ENCODE data around the gene OR7C1. TPM values are rescaled to one million over a fixed set of nuclear protein-coding genes. Genes with fewer than 3 reads are reported as not detected.
A peak's percentile ranks its signal among the peaks of the same experiment; 100 is the strongest.
"Not testable (repeated sequence)": the region's sequence is repeated elsewhere in the genome, so short reads cannot be mapped to it uniquely, and the experiment has no call there.

The OR7C1 gene
- total RNA-seq: not detected in 2 replicates

DNA sequence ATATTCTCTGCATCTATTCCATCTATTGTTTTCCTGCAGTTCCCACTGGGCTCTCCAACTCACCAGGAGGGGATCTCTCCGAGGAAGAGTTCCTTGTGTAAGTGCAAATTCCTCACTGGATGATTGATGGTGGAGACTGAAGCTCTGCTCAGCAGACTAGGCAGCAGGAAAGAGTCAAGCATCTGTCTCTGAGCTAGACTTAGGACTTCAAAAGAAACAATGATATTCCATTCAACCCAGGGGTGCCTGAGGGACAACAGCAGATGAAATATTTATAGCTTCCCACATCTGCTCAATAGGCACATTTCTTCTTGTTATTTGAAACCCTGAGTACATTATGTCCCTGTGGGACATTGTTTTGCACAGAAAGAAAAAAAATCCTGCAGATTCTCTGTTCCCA is at the start of gene OR7C1, which contains the start of gene OR7A5:
Gene OR7C1, minus strand, starts transcription at position 175 of the 400 bp plus-strand sequence. CDS start 35,049 bp downstream, outside the sequence.
Gene OR7A5, minus strand, starts transcription at position 175 of the 400 bp plus-strand sequence. CDS start 6,944 bp downstream, outside the sequence.
- DNase-seq (ENCODE audit: low read depth in 2 of 2): peak in 1 of 2 donors; percentile 2

- peak in 1 of 2 donors; percentile 17 for DNase-seq (ENCODE audit: low read depth in 2 of 2)
Measured at GRCh38 chr19:14871619-14872230, 36.7 kb upstream of the OR7C1 start.

DNA sequence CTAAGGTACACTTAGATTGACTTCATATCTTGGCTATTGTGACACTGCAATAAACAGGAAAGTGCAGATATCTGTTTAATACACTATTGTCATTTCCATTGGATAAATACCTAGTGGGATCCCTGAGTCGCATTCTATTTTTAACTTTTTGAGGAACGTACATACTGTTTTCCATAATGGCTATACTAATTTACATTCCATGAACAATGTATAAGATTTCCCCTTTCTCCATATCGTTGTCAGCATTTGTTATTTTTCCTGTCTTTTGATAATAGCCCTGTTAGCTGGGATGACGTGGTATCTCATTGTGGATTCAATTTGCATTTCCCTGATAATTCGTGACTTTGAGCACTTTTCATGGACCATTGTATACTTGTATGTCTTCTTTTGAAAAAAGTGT is 33.5 kb upstream of the OR7C1 start:
- no peak for DNase-seq (ENCODE audit: low read depth in 2 of 2)

- DNase-seq (ENCODE audit: low read depth in 2 of 2): no peak
Measured at GRCh38 chr19:14848822-14849221, 13.8 kb upstream of the OR7C1 start, which contains the start of gene OR7A10. TSS of gene OR7A10 (minus strand) at chr19:14848922. CDS start at chr19:14841877, 7,045 bp downstream.

GRCh38 chr19:14843578-14843977 is 8.6 kb upstream of the OR7C1 start:
- DNase-seq (ENCODE audit: low read depth in 2 of 2): no peak

GRCh38 chr19:14843169-14843568 is 8.2 kb upstream of the OR7C1 start:
- no peak for DNase-seq (ENCODE audit: low read depth in 2 of 2)

DNA sequence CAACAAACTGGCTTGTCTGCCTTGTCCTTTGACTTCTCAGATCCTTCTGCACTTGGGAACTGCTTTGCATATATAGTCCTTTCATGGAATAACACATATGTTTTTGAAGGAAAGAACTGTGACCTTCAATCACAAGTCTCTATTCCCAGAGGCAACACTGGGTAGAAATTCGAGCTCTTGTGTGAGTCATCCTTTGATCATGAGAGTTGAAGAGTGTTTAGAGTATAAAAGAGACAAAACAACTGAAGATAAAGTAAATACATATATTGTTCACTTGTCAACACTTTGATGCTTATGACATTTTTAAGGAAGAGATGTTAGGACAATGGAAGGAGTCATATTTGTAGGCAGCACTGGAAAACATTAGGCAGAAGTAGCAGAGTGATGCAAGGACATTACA is 5.2 kb upstream of the OR7C1 start:
- no peak for DNase-seq (ENCODE audit: low read depth in 2 of 2)

DNA sequence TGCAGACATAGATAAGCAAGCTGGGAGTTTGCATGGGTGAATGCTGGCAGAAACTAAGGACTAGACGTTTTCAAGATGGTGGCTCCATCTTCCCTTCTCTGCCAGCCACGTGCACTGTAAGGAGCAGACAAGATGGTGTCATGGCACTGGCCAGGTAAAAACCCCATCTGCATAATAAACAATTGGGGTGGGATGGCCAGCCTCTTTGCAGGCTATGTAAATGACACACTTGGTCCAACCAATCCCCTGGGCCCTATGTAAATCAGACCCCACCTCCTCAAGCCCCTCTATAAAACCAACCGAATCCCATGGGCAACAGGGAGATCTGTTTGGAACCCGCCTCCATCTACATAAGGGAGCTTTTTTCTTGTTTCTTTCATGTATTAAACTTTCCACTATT is 2.4 kb upstream of the OR7C1 start:
- no peak for DNase-seq (ENCODE audit: low read depth in 2 of 2)

DNA sequence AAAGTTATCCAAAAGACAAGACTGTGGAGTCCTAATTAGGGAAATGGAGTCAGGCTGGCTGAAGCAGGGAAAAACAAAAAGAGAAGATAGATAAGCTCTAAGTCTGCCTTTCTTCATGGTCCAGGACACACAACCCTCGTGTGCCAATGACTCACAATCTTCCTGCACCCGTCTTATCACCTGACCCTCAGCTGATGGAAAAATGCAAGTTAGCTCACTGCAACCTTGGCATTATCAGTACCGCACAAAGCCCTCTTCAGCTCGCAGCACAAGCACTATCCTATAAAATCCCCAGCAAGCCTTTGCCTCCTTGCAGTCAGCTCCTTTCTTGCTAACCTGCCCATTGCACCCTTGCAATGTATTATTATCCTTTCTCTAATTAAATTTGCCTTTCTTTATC is 4.3 kb downstream of the OR7C1 start:
- no peak for DNase-seq (ENCODE audit: low read depth in 2 of 2)

DNA sequence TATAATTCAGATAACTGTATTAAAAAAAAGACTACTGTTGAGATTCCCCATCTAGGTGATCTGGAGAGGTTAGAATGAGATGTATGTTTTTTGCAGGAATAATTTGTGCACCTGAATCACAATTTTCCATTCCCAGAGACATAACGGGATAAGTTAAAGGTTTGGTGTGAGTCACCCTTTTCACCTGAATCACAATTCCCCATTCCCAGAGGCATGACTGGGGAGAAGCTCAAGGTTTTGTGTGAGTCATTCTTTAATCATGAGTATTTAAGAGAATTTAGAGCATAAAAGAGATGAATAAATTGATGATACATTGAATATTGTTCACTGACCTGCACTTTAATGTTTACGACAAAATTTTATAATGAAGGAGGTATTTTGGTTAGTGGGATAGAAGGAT is 9.0 kb downstream of the OR7C1 start:
- DNase-seq (ENCODE audit: low read depth in 2 of 2): no peak

- no peak for DNase-seq (ENCODE audit: low read depth in 2 of 2)
Measured at GRCh38 chr19:14821937-14822336, 13.0 kb downstream of the OR7C1 start.

GRCh38 chr19:14818588-14818987 is 16.4 kb downstream of the OR7C1 start:
- no peak for DNase-seq (ENCODE audit: low read depth in 2 of 2)

GRCh38 chr19:14817052-14817451 is 17.9 kb downstream of the OR7C1 start:
- DNase-seq (ENCODE audit: low read depth in 2 of 2): no peak

DNA sequence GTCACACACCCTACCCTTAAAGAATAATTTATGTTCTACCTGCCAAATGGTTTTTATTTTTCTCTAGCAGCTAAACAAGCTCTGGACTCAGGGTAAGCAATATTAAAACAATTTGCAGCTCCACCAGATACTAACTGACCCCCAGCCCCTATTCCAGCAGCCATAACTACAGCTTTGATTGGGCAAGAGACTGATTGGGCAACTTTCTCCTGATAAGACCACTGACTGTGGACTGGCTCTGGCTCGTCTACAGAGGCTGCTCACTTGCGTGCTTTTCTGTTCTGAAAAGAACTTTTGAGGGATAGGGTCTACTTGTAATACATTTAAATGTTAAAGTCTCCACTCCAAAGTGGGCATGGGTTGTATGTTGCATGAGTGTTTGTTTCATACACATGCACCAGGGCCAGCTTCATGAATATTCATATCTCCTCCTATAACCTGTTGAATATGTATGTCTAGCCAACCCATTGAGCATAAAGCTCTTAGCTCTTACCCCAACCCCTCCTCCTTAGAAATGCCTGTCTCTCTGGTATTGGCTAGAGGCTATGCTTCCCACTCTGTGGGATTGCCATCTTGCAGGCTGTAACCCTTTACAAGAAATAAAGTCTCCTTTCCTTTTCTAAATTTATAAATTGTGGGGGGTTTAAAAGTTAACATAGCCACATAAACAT is 19.9 kb downstream of the OR7C1 start:
- no peak for DNase-seq (ENCODE audit: low read depth in 2 of 2)

- no peak for DNase-seq (ENCODE audit: low read depth in 2 of 2)
Measured at GRCh38 chr19:14809272-14810057, 25.5 kb downstream of the OR7C1 start.

DNA sequence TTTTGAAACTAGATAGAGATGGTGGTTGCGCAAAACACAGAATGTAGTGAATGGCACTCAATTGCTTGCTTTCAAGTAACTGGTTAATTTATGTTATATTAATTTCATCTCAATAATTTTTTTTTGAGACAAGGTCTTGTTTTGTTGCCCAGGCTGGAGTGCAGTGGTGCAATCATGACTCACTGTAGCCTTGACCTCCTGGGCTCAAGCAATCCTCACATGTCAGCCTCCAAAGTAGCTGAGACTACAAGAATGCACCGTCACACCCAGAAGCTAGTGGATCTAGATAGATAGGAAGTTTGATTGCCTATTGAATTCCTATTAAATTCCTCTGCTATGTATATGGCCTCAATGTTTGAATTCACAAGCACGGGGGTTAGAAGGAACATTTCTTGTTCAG is 30.2 kb downstream of the OR7C1 start:
- DNase-seq (ENCODE audit: low read depth in 2 of 2): no peak

DNA sequence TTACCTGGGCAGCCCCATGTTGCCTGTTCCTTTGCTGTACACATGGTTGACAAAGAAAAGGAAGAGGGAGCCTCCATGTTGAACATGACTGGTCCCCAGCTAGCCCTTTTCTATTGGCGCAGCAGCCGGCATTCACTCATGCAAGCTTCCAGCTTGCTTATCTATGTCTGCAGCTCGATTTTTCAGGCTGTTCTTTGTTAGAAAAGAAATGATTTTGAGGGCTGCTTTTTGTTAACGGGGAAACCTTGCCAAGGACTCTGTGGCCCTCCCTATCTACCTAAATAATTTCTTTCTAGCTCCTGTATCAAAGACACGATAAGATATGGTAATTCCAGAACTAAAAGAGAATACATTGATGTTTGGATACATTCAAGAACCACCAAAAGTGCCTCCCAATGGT is 36.2 kb downstream of the OR7C1 start:
- DNase-seq (ENCODE audit: low read depth in 2 of 2): no peak

GRCh38 chr19:14796021-14796420 is 39.0 kb downstream of the OR7C1 start:
- DNase-seq (ENCODE audit: low read depth in 2 of 2): no peak

DNA sequence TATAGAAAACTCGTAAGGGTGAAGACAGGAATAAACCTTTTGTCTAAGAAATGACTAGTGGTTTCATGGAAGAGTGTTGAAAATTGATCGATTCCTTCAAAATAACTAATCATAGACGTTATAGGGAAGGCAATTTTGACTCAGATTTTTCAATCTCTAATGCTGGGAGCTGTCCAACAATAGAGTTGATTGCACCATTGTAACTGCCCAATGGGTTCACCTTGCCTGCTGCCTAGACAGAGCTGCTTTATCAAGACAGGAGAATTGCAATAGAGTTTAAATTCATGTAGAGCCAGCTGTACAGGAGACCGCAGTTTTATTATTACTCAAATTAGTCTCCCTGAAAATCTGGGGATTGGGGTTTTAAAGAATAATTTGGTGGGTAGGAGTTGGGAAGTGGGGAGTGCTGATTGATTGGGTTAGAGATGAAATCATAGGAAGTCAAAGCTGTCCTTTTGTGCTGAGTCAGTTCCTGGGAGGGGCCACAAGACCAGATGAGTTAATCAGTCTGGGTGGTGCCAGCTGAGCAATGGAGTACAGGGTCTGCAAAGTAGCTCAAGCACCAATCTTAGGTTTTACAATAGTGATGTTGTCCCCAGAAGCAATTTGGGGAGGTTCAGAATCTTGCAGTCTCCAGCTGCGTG is 39.8 kb downstream of the OR7C1 start:
- DNase-seq (ENCODE audit: low read depth in 2 of 2): no peak

- DNase-seq (ENCODE audit: low read depth in 2 of 2): not testable (repeated sequence)
Measured at GRCh38 chr19:14792250-14792649, 42.7 kb downstream of the OR7C1 start.

GRCh38 chr19:14786421-14786851 is 48.5 kb downstream of the OR7C1 start:
- peak in 1 of 2 donors; percentile 7 for DNase-seq (ENCODE audit: low read depth in 2 of 2)
